ENCODE measurements around the gene SUPT5H.
A peak's percentile ranks its signal among the peaks of the same experiment; 100 is the strongest.

Gene SUPT5H

GRCh38 chr19:39416152-39417120 lies 28.9 kb upstream of the SUPT5H start:
- Histone ChIP-seq H3K36me3 (ENCODE audit: control insufficient read depth in 2 of 2, insufficient read depth in 2 of 2, low read length in 2 of 2) (peaks cover 10 to 23% of the 10 kb centered on the region in 2 donors), H3K9me3 (ENCODE audit: control insufficient read depth in 2 of 2, low read length in 2 of 2) (no peaks in the 10 kb centered on the region), H3K27ac (ENCODE audit: low read length) (peak overlapping the region; percentile 100), H3K4me1 (ENCODE audit: control insufficient read depth, insufficient read depth, low read length) (peaks cover 31% of the 10 kb centered on the region), H3K4me3 (ENCODE audit: low read length in 2 of 2) (no peak overlapping the region), H3K9ac (ENCODE audit: low read length in 2 of 2) (peak overlapping the region in 1 of 2 donors; percentile 42), H3K27me3 (ENCODE audit: control insufficient read depth in 1 of 2, insufficient read depth in 2 of 2, low read length in 2 of 2) (no peaks in the 10 kb centered on the region)

GRCh38 chr19:39417463-39418181 lies 27.8 kb upstream of the SUPT5H start:
- Histone ChIP-seq H3K36me3 (ENCODE audit: control insufficient read depth in 2 of 2, insufficient read depth in 2 of 2, low read length in 2 of 2) (peaks cover 10 to 27% of the 10 kb centered on the region in 2 donors), H3K27me3 (ENCODE audit: control insufficient read depth in 1 of 2, insufficient read depth in 2 of 2, low read length in 2 of 2) (no peaks in the 10 kb centered on the region), H3K9me3 (ENCODE audit: control insufficient read depth in 2 of 2, low read length in 2 of 2) (no peaks in the 10 kb centered on the region), H3K9ac (ENCODE audit: low read length in 2 of 2) (no peak overlapping the region), H3K4me3 (ENCODE audit: low read length in 2 of 2) (no peak overlapping the region), H3K27ac (ENCODE audit: low read length) (no peak overlapping the region), H3K4me1 (ENCODE audit: control insufficient read depth, insufficient read depth, low read length) (peaks cover 30% of the 10 kb centered on the region)

GRCh38 chr19:39419003-39419402 lies 26.4 kb upstream of the SUPT5H start:
- peaks cover 13 to 36% of the 10 kb centered on the region in 2 donors for H3K36me3 ChIP-seq (ENCODE audit: control insufficient read depth in 2 of 2, insufficient read depth in 2 of 2, low read length in 2 of 2)
- H3K27me3 ChIP-seq (ENCODE audit: control insufficient read depth in 1 of 2, insufficient read depth in 2 of 2, low read length in 2 of 2), result no peaks in the 10 kb centered on the region
- H3K4me1 ChIP-seq (ENCODE audit: control insufficient read depth, insufficient read depth, low read length), result peaks cover 21% of the 10 kb centered on the region
- H3K27ac ChIP-seq (ENCODE audit: low read length), result no peak overlapping the region
- no peaks in the 10 kb centered on the region for H3K9me3 ChIP-seq (ENCODE audit: control insufficient read depth in 2 of 2, low read length in 2 of 2)
- no peak overlapping the region for H3K4me3 ChIP-seq (ENCODE audit: low read length in 2 of 2)
- H3K9ac ChIP-seq (ENCODE audit: low read length in 2 of 2), result no peak overlapping the region

GRCh38 chr19:39420769-39421168 lies 24.6 kb upstream of the SUPT5H start:
- H3K9ac ChIP-seq (ENCODE audit: low read length in 2 of 2), result no peak overlapping the region
- H3K27ac ChIP-seq (ENCODE audit: low read length), result no peak overlapping the region
- no peaks in the 10 kb centered on the region for H3K27me3 ChIP-seq (ENCODE audit: control insufficient read depth in 1 of 2, insufficient read depth in 2 of 2, low read length in 2 of 2)
- H3K36me3 ChIP-seq (ENCODE audit: control insufficient read depth in 2 of 2, insufficient read depth in 2 of 2, low read length in 2 of 2), result peaks cover 13 to 40% of the 10 kb centered on the region in 2 donors
- no peak overlapping the region for H3K4me3 ChIP-seq (ENCODE audit: low read length in 2 of 2)
- H3K9me3 ChIP-seq (ENCODE audit: control insufficient read depth in 2 of 2, low read length in 2 of 2), result no peaks in the 10 kb centered on the region
- peaks cover 3% of the 10 kb centered on the region for H3K4me1 ChIP-seq (ENCODE audit: control insufficient read depth, insufficient read depth, low read length)

- Histone ChIP-seq H3K4me1 (ENCODE audit: control insufficient read depth, insufficient read depth, low read length) (no peaks in the 10 kb centered on the region), H3K9ac (ENCODE audit: low read length in 2 of 2) (no peak overlapping the region), H3K27ac (ENCODE audit: low read length) (no peak overlapping the region), H3K36me3 (ENCODE audit: control insufficient read depth in 2 of 2, insufficient read depth in 2 of 2, low read length in 2 of 2) (peaks cover 13 to 37% of the 10 kb centered on the region in 2 donors), H3K4me3 (ENCODE audit: low read length in 2 of 2) (no peak overlapping the region), H3K9me3 (ENCODE audit: control insufficient read depth in 2 of 2, low read length in 2 of 2) (no peaks in the 10 kb centered on the region), H3K27me3 (ENCODE audit: control insufficient read depth in 1 of 2, insufficient read depth in 2 of 2, low read length in 2 of 2) (no peaks in the 10 kb centered on the region)
These were observed 23.4 kb upstream of the SUPT5H start for GRCh38 chr19:39422020-39422419.

GRCh38 chr19:39423258-39424086 lies 21.9 kb upstream of the SUPT5H start:
- Histone ChIP-seq H3K27me3 (ENCODE audit: control insufficient read depth in 1 of 2, insufficient read depth in 2 of 2, low read length in 2 of 2) (no peaks in the 10 kb centered on the region), H3K4me3 (ENCODE audit: low read length in 2 of 2) (no peak overlapping the region), H3K9me3 (ENCODE audit: control insufficient read depth in 2 of 2, low read length in 2 of 2) (no peaks in the 10 kb centered on the region), H3K9ac (ENCODE audit: low read length in 2 of 2) (no peak overlapping the region), H3K36me3 (ENCODE audit: control insufficient read depth in 2 of 2, insufficient read depth in 2 of 2, low read length in 2 of 2) (peaks cover 13 to 34% of the 10 kb centered on the region in 2 donors), H3K4me1 (ENCODE audit: control insufficient read depth, insufficient read depth, low read length) (peaks cover 8% of the 10 kb centered on the region), H3K27ac (ENCODE audit: low read length) (no peak overlapping the region)

GRCh38 chr19:39424934-39425333 lies 20.4 kb upstream of the SUPT5H start:
- Histone ChIP-seq H3K9ac (ENCODE audit: low read length in 2 of 2) (no peak overlapping the region), H3K9me3 (ENCODE audit: control insufficient read depth in 2 of 2, low read length in 2 of 2) (no peaks in the 10 kb centered on the region), H3K27me3 (ENCODE audit: control insufficient read depth in 1 of 2, insufficient read depth in 2 of 2, low read length in 2 of 2) (no peaks in the 10 kb centered on the region), H3K4me3 (ENCODE audit: low read length in 2 of 2) (no peak overlapping the region), H3K36me3 (ENCODE audit: control insufficient read depth in 2 of 2, insufficient read depth in 2 of 2, low read length in 2 of 2) (peaks cover 6 to 26% of the 10 kb centered on the region in 2 donors), H3K4me1 (ENCODE audit: control insufficient read depth, insufficient read depth, low read length) (peaks cover 16% of the 10 kb centered on the region), H3K27ac (ENCODE audit: low read length) (no peak overlapping the region)

GRCh38 chr19:39425744-39426143 lies 19.6 kb upstream of the SUPT5H start:
- Histone ChIP-seq H3K9me3 (ENCODE audit: control insufficient read depth in 2 of 2, low read length in 2 of 2) (no peaks in the 10 kb centered on the region), H3K27me3 (ENCODE audit: control insufficient read depth in 1 of 2, insufficient read depth in 2 of 2, low read length in 2 of 2) (no peaks in the 10 kb centered on the region), H3K36me3 (ENCODE audit: control insufficient read depth in 2 of 2, insufficient read depth in 2 of 2, low read length in 2 of 2) (peaks cover 5 to 22% of the 10 kb centered on the region in 2 donors), H3K27ac (ENCODE audit: low read length) (no peak overlapping the region), H3K9ac (ENCODE audit: low read length in 2 of 2) (no peak overlapping the region), H3K4me3 (ENCODE audit: low read length in 2 of 2) (no peak overlapping the region), H3K4me1 (ENCODE audit: control insufficient read depth, insufficient read depth, low read length) (peaks cover 19% of the 10 kb centered on the region)

- Histone ChIP-seq H3K36me3 (ENCODE audit: control insufficient read depth in 2 of 2, insufficient read depth in 2 of 2, low read length in 2 of 2) (peaks cover 9 to 20% of the 10 kb centered on the region in 2 donors), H3K4me3 (ENCODE audit: low read length in 2 of 2) (no peak overlapping the region), H3K9ac (ENCODE audit: low read length in 2 of 2) (no peak overlapping the region), H3K27me3 (ENCODE audit: control insufficient read depth in 1 of 2, insufficient read depth in 2 of 2, low read length in 2 of 2) (no peaks in the 10 kb centered on the region), H3K27ac (ENCODE audit: low read length) (no peak overlapping the region), H3K4me1 (ENCODE audit: control insufficient read depth, insufficient read depth, low read length) (peaks cover 19% of the 10 kb centered on the region), H3K9me3 (ENCODE audit: control insufficient read depth in 2 of 2, low read length in 2 of 2) (no peaks in the 10 kb centered on the region)
These were observed 19.2 kb upstream of the SUPT5H start for GRCh38 chr19:39426170-39426569.

- Histone ChIP-seq H3K9ac (ENCODE audit: low read length in 2 of 2) (no peak overlapping the region), H3K27me3 (ENCODE audit: control insufficient read depth in 1 of 2, insufficient read depth in 2 of 2, low read length in 2 of 2) (no peaks in the 10 kb centered on the region), H3K36me3 (ENCODE audit: control insufficient read depth in 2 of 2, insufficient read depth in 2 of 2, low read length in 2 of 2) (peaks cover 12 to 19% of the 10 kb centered on the region in 2 donors), H3K4me3 (ENCODE audit: low read length in 2 of 2) (no peak overlapping the region), H3K4me1 (ENCODE audit: control insufficient read depth, insufficient read depth, low read length) (peaks cover 19% of the 10 kb centered on the region), H3K9me3 (ENCODE audit: control insufficient read depth in 2 of 2, low read length in 2 of 2) (no peaks in the 10 kb centered on the region), H3K27ac (ENCODE audit: low read length) (peak overlapping the region; percentile 89)
These were observed 17.7 kb upstream of the SUPT5H start for GRCh38 chr19:39427707-39428106.
